HG02852 (cell line): ENCODE results near the gene DZIP1L.
"Not testable (repeated sequence)": the region's sequence is repeated elsewhere in the genome, so short reads cannot be mapped to it uniquely, and the experiment has no call there.

Experiments used
- ATAC-seq: cut with Tn5 transposase; IDR thresholded peaks from one replicate; pipeline ENCODE4 v1.9.1; 2021; ENCODE audit warnings: mild to moderate bottlenecking, moderate library complexity; ENCODE audit not compliant: unreplicated experiment

DZIP1L gene

GRCh38 chr3:138114431-138114918 lies 933 bp downstream of the DZIP1L start:
- ATAC-seq = no peak

- no peak for ATAC-seq
Observed at GRCh38 chr3:138113326-138113725, 2.1 kb downstream of the DZIP1L start.

- ATAC-seq = no peak
Observed at GRCh38 chr3:138112362-138112761, 3.0 kb downstream of the DZIP1L start.

GRCh38 chr3:138105598-138105997 lies 9.8 kb downstream of the DZIP1L start:
- ATAC-seq = no peak

GRCh38 chr3:138103466-138103865 lies 11.9 kb downstream of the DZIP1L start:
- no peak for ATAC-seq

- not testable (repeated sequence) for ATAC-seq
Observed at GRCh38 chr3:138101351-138101940, 14.0 kb downstream of the DZIP1L start.

GRCh38 chr3:138099417-138099816 lies 16.0 kb downstream of the DZIP1L start:
- no peak for ATAC-seq

GRCh38 chr3:138097192-138098172 lies 17.9 kb downstream of the DZIP1L start:
- no peak for ATAC-seq

- ATAC-seq = no peak
Observed at GRCh38 chr3:138093721-138094120, 21.7 kb downstream of the DZIP1L start.

- ATAC-seq = no peak
Observed at GRCh38 chr3:138092023-138092422, 23.4 kb downstream of the DZIP1L start.

GRCh38 chr3:138089091-138089490 lies 26.3 kb downstream of the DZIP1L start:
- no peak for ATAC-seq

GRCh38 chr3:138085745-138086144 lies 29.7 kb downstream of the DZIP1L start:
- ATAC-seq = not testable (repeated sequence)

GRCh38 chr3:138084196-138084595 lies 31.2 kb downstream of the DZIP1L start:
- no peak for ATAC-seq

GRCh38 chr3:138082992-138083386 lies 32.4 kb downstream of the DZIP1L start:
- no peak for ATAC-seq

- ATAC-seq = no peak
Observed at GRCh38 chr3:138082085-138082991, 33.1 kb downstream of the DZIP1L start.

- no peak for ATAC-seq
Observed at GRCh38 chr3:138081371-138082084, 33.9 kb downstream of the DZIP1L start.

GRCh38 chr3:138079901-138080300 lies 35.5 kb downstream of the DZIP1L start:
- no peak for ATAC-seq

- no peak for ATAC-seq
Observed at GRCh38 chr3:138078901-138079344, 36.5 kb downstream of the DZIP1L start.

GRCh38 chr3:138078096-138078495 lies 37.3 kb downstream of the DZIP1L start:
- no peak for ATAC-seq

- no peak for ATAC-seq
Observed at GRCh38 chr3:138072796-138073195, 42.6 kb downstream of the DZIP1L start.
